T-cell (primary cell): ENCODE measurements around the gene TAOK3. TPM values are rescaled to one million over a fixed set of nuclear protein-coding genes. Genes with fewer than 3 reads are reported as not detected.

Source experiments
- ATAC-seq, 4 experiments: fragments of 200-7000 bp in 3 of 4; fragments of 150-1000 bp in 1 of 4; cut with Tn5 transposase; replicated peaks in 1 of 4; 1 replicate in 3 of 4; 2 replicates in 1 of 4; pipeline ENCODE4 v1.10.0; 2021; ENCODE audit warnings: moderate library complexity in 3 of 4, mild to moderate bottlenecking in 2 of 4, moderate number of reproducible peaks in 1 of 4
- CTCF ChIA-PET, 2 donors: fragments of 300-600 bp; sonication (Branson Sonifier 250); formaldehyde crosslinking; loops; one replicate each; lab custom pipeline; 2022; ENCODE audit warnings: antibody characterized with exemption in 2 of 2; lab: Charles Lee
- POLR2A ChIA-PET, 2 donors: fragments of 300-600 bp; sonication (Branson Sonifier 250); formaldehyde crosslinking; loops; one replicate each; lab custom pipeline; 2022; ENCODE audit warnings: antibody characterized with exemption in 2 of 2; lab: Charles Lee
- DNase-seq, 35 experiments: peaks; one replicate each; pipeline versions ENCODE4 v3.0.0 to v3.0.0-alpha.2; 2013 to 2023
- H3K27ac ChIP-seq: one replicate; pipeline ENCODE4 v1.5.1; 2013; ENCODE audit warnings: low read length
- H3K27me3 ChIP-seq, 2 experiments: replicated peaks in 1 of 2; 1 replicate in 1 of 2; 2 replicates in 1 of 2; pipeline versions ENCODE4 v1.6.1 to v1.7.0; 2013; ENCODE audit warnings: low read length in 1 of 2, mixed read lengths in 1 of 2; ENCODE audit not compliant: control insufficient read depth in 2 of 2, insufficient read depth in 2 of 2; ENCODE audit errors: extremely low read depth in 1 of 2
- H3K36me3 ChIP-seq, 2 donors: 1 replicate in 1 of 2; 2 replicates in 1 of 2; pipeline versions ENCODE4 v1.6.1 to v1.7.0; 2013; ENCODE audit warnings: low read length in 1 of 2; ENCODE audit not compliant: control insufficient read depth in 2 of 2, insufficient read depth in 1 of 2; ENCODE audit errors: extremely low read depth in 1 of 2
- H3K4me1 ChIP-seq, 2 experiments: 1 replicate in 1 of 2; 2 replicates in 1 of 2; pipeline versions ENCODE4 v1.6.1 to v1.7.0; 2013; ENCODE audit warnings: low read length in 2 of 2, mixed read lengths in 1 of 2; ENCODE audit not compliant: insufficient read depth in 2 of 2, control insufficient read depth in 1 of 2; ENCODE audit errors: extremely low read depth in 1 of 2
- H3K4me3 ChIP-seq, 2 donors: 1 replicate in 1 of 2; 2 replicates in 1 of 2; pipeline versions ENCODE4 v1.5.1 to v1.7.0; 2013; ENCODE audit warnings: mild to moderate bottlenecking in 2 of 2, low read length in 1 of 2, moderate library complexity in 1 of 2; ENCODE audit not compliant: control insufficient read depth in 1 of 2; ENCODE audit errors: extremely low read depth in 1 of 2
- H3K9me3 ChIP-seq: 2 replicates; pipeline ENCODE4 v1.7.0; 2013
- H3K27ac Mint-ChIP-seq, 2 donors: one replicate each; pipeline ENCODE4 v1.8.0; 2020 to 2021; ENCODE audit warnings: mild to moderate bottlenecking in 2 of 2, mixed read lengths in 2 of 2
- H3K27me3 Mint-ChIP-seq, 2 donors: one replicate each; pipeline ENCODE4 v1.8.0; 2021 to 2022; ENCODE audit warnings: mixed read lengths in 2 of 2
- H3K36me3 Mint-ChIP-seq: one replicate; pipeline ENCODE4 v1.8.0; 2021; ENCODE audit warnings: mixed read lengths
- H3K4me1 Mint-ChIP-seq, 3 donors: one replicate each; pipeline ENCODE4 v1.8.0; 2020 to 2022; ENCODE audit warnings: mixed read lengths in 3 of 3, mild to moderate bottlenecking in 1 of 3
- H3K4me3 Mint-ChIP-seq, 3 donors: one replicate each; pipeline ENCODE4 v1.8.0; 2020 to 2022; ENCODE audit warnings: mild to moderate bottlenecking in 3 of 3, mixed read lengths in 3 of 3, moderate library complexity in 3 of 3
- H3K9me3 Mint-ChIP-seq, 3 donors: one replicate each; pipeline ENCODE4 v1.8.0; 2020 to 2022; ENCODE audit warnings: mixed read lengths in 3 of 3
- WGBS: methylation state at CpG from one replicate; pipeline ENCODE4 v1.1.5; 2013; ENCODE audit warnings: missing lambda C conversion rate; ENCODE audit not compliant: insufficient coverage; 5-methylcytosine and 5-hydroxymethylcytosine counted together
- total RNA-seq, 35 experiments: library from RNA in 6 of 35; stranded (reverse) in 6 of 35; fragments of 120-200 nt in 1 of 35; gene quantifications; one replicate each; pipeline versions ENCODE4 v1.2.1 to v1.2.4 and lab custom pipeline; 2013 to 2026

Gene TAOK3
- total RNA-seq, 5 donors from 2014 or later (not counting 1 experiment from before 2014, with no cell fraction given) = 58.7 to 93.6 (median 67.4) TPM

- 94% methylated on average over 2 of the region's 13 CpGs for WGBS
- H3K27ac Mint-ChIP-seq = no peak overlapping the region
Measured at GRCh38 chr12:118126119-118126757, 246.5 kb downstream of the TAOK3 start.

GRCh38 chr12:118125743-118126118, 247.0 kb downstream of the TAOK3 start:
- H3K36me3 ChIP-seq = no peaks in the 10 kb centered on the region
- DNase-seq (no peak), ATAC-seq (no peak)
- H3K27me3 ChIP-seq = no peaks in the 10 kb centered on the region
- H3K4me3 ChIP-seq = no peak overlapping the region
- H3K4me3 Mint-ChIP-seq = no peak overlapping the region
- H3K27me3 Mint-ChIP-seq = no peaks in the 10 kb centered on the region
- peaks cover under 1 to 7% (median 3%) of the 10 kb centered on the region in 3 donors for H3K4me1 Mint-ChIP-seq
- POLR2A ChIA-PET = no interaction called here
- no peaks in the 10 kb centered on the region for H3K9me3 Mint-ChIP-seq
- peaks cover 0 to 2% of the 10 kb centered on the region in 2 experiments for H3K4me1 ChIP-seq
- 67% methylated on average over 1 of the region's 4 CpGs for WGBS
- no peak overlapping the region for H3K27ac ChIP-seq
- no peak overlapping the region for H3K27ac Mint-ChIP-seq
- CTCF ChIA-PET = interaction anchor here in 1 of 2 donors (0.6 kb wide), 1 partner anchor 44 kb away, joined by 4 read pairs; no protein-coding TSS in a partner anchor
- H3K9me3 ChIP-seq = no peaks in the 10 kb centered on the region
- no peaks in the 10 kb centered on the region for H3K36me3 Mint-ChIP-seq

More at GRCh38 chr12:118126119-118126757, 246.5 kb downstream of the TAOK3 start:
- Mint-ChIP-seq H3K4me1 (peaks cover 0 to 2% (median 0%) of the 10 kb centered on the region in 3 donors), H3K9me3 (no peaks in the 10 kb centered on the region), H3K27me3 (no peaks in the 10 kb centered on the region), H3K36me3 (no peaks in the 10 kb centered on the region), H3K4me3 (no peak overlapping the region)
- no peak overlapping the region for H3K27ac ChIP-seq
- DNase-seq (no peak), ATAC-seq (no peak)
- no peaks in the 10 kb centered on the region for H3K4me1 ChIP-seq
- POLR2A ChIA-PET = no interaction called here
- no peak overlapping the region for H3K4me3 ChIP-seq
- H3K9me3 ChIP-seq = no peaks in the 10 kb centered on the region
- CTCF ChIA-PET = interaction anchor here in 1 of 2 donors (0.6 kb wide), 1 partner anchor 45 kb away, joined by 4 read pairs; no protein-coding TSS in a partner anchor
- H3K36me3 ChIP-seq = no peaks in the 10 kb centered on the region
- H3K27me3 ChIP-seq = no peaks in the 10 kb centered on the region

GRCh38 chr12:118124333-118124874, 248.3 kb downstream of the TAOK3 start:
- ATAC-seq (no peak), DNase-seq (no peak)
- ChIA-PET POLR2A (interaction anchor here in 1 of 2 donors (0.5 to 0.6 kb wide), 2 partner anchors 16 to 281 kb away, joined by 3 to 4 read pairs; no protein-coding TSS in a partner anchor), CTCF (interaction anchor here (0.7 kb wide), 3 partner anchors 11 to 59 kb away, joined by 3 to 4 read pairs (median 3); no protein-coding TSS in a partner anchor)
- Histone ChIP-seq H3K27ac (no peak overlapping the region), H3K4me1 (peaks cover 0 to 2% of the 10 kb centered on the region in 2 experiments), H3K4me3 (no peak overlapping the region), H3K36me3 (no peaks in the 10 kb centered on the region), H3K27me3 (no peaks in the 10 kb centered on the region), H3K9me3 (no peaks in the 10 kb centered on the region)
- Mint-ChIP-seq H3K27ac (no peak overlapping the region), H3K36me3 (no peaks in the 10 kb centered on the region), H3K4me1 (peaks cover 7 to 12% (median 8%) of the 10 kb centered on the region in 3 donors), H3K4me3 (no peak overlapping the region), H3K27me3 (no peaks in the 10 kb centered on the region), H3K9me3 (no peaks in the 10 kb centered on the region)
- WGBS = no CpG with 5 or more reads among the region's 5 CpGs

GRCh38 chr12:118122264-118122663, 250.4 kb downstream of the TAOK3 start:
- H3K36me3 ChIP-seq = no peaks in the 10 kb centered on the region
- H3K9me3 ChIP-seq = no peaks in the 10 kb centered on the region
- no peak overlapping the region for H3K27ac ChIP-seq
- no peaks in the 10 kb centered on the region for H3K27me3 ChIP-seq
- WGBS = no CpG with 5 or more reads among the region's 6 CpGs
- POLR2A ChIA-PET = no interaction called here
- CTCF ChIA-PET = interaction anchor here (1.1 to 1.7 kb wide), 3 partner anchors 13 to 254 kb away, joined by 4 to 13 read pairs (median 4); partner anchors contain the start of gene PEBP1 (in 1 of the 2)
- DNase-seq (no peak), ATAC-seq (no peak)
- H3K27me3 Mint-ChIP-seq = no peaks in the 10 kb centered on the region
- no peaks in the 10 kb centered on the region for H3K9me3 Mint-ChIP-seq
- H3K36me3 Mint-ChIP-seq = no peaks in the 10 kb centered on the region
- H3K4me1 ChIP-seq = peaks cover 0 to 2% of the 10 kb centered on the region in 2 experiments
- H3K4me1 Mint-ChIP-seq = peaks cover 7 to 12% (median 8%) of the 10 kb centered on the region in 3 donors
- no peak overlapping the region for H3K4me3 Mint-ChIP-seq
- no peak overlapping the region for H3K4me3 ChIP-seq
- no peak overlapping the region for H3K27ac Mint-ChIP-seq

GRCh38 chr12:118120579-118121363, 251.9 kb downstream of the TAOK3 start:
- H3K4me3 Mint-ChIP-seq = no peak overlapping the region
- peak in 32 of 35 experiments; percentile 16 to 76 (median 48) for DNase-seq
- H3K4me3 ChIP-seq = no peak overlapping the region

GRCh38 chr12:118119449-118119879, 253.2 kb downstream of the TAOK3 start:
- H3K4me3 Mint-ChIP-seq = no peak overlapping the region

More at GRCh38 chr12:118120579-118121363, 251.9 kb downstream of the TAOK3 start:
- Histone ChIP-seq H3K27ac (peak overlapping the region; percentile 78), H3K36me3 (peaks cover 0 to 5% of the 10 kb centered on the region in 2 donors), H3K4me1 (peaks cover 0 to 2% of the 10 kb centered on the region in 2 experiments), H3K9me3 (no peaks in the 10 kb centered on the region), H3K27me3 (no peaks in the 10 kb centered on the region)
- peaks cover 7 to 12% (median 8%) of the 10 kb centered on the region in 3 donors for H3K4me1 Mint-ChIP-seq
- no peaks in the 10 kb centered on the region for H3K9me3 Mint-ChIP-seq
- WGBS = 11% methylated on average over 6 of the region's 8 CpGs
- no peaks in the 10 kb centered on the region for H3K27me3 Mint-ChIP-seq
- no peaks in the 10 kb centered on the region for H3K36me3 Mint-ChIP-seq
- H3K27ac Mint-ChIP-seq = peak overlapping the region; percentile 80 to 86
- ChIA-PET POLR2A (no interaction called here), CTCF (interaction anchor here (0.6 to 2.3 kb wide), 11 partner anchors 15 to 543 kb away, joined by 3 to 22 read pairs (median 5); partner anchors contain the start of genes PEBP1 (in 2 of the 2), TAOK3 (in 2 of the 2), SUDS3 (in 1 of the 2) and WSB2 (in 1 of the 2))
- peak; percentile 56 to 83 (median 72) for ATAC-seq

More at GRCh38 chr12:118119449-118119879, 253.2 kb downstream of the TAOK3 start:
- CTCF ChIA-PET = interaction anchor here (0.7 to 2.3 kb wide), 5 partner anchors 9 to 256 kb away, joined by 3 to 22 read pairs (median 4); partner anchors contain the start of genes PEBP1 (in 1 of the 2) and SUDS3 (in 1 of the 2)
- Mint-ChIP-seq H3K27ac (no peak overlapping the region), H3K27me3 (no peaks in the 10 kb centered on the region), H3K36me3 (peaks cover 3% of the 10 kb centered on the region), H3K4me1 (peaks cover 7 to 12% (median 8%) of the 10 kb centered on the region in 3 donors), H3K9me3 (no peaks in the 10 kb centered on the region)
- Histone ChIP-seq H3K4me3 (no peak overlapping the region), H3K36me3 (peaks cover 0 to 5% of the 10 kb centered on the region in 2 donors), H3K9me3 (no peaks in the 10 kb centered on the region), H3K27ac (no peak overlapping the region), H3K4me1 (peaks cover 0 to 2% of the 10 kb centered on the region in 2 experiments), H3K27me3 (no peaks in the 10 kb centered on the region)
- 93% methylated on average over 9 of the region's 10 CpGs for WGBS
- POLR2A ChIA-PET = no interaction called here
- DNase-seq (no peak), ATAC-seq (no peak)
